Keratinocyte (primary cell): Measurements from ENCODE around the gene ZNF516. TPM values are rescaled to one million over a fixed set of nuclear protein-coding genes. Genes with fewer than 3 reads are reported as not detected.

Source experiments
- DNase-seq: peaks from one replicate; pipeline ENCODE4 v3.0.0-alpha.2; 2011; ENCODE audit warnings: low read depth, missing footprints, low spot score
- FAIRE-seq: peaks from 2 replicates; lab custom pipeline; 2011; peaks lifted over from hg19 to GRCh38; lab: Jason Lieb, UNC
- H2AFZ ChIP-seq: 2 replicates; pipeline ENCODE4 v1.6.0; 2012; ENCODE audit warnings: low read length, control low read depth, inconsistent platforms; ENCODE audit not compliant: control insufficient read depth
- H3K27ac ChIP-seq: 2 replicates; pipeline ENCODE4 v1.5.1; 2011; ENCODE audit warnings: low read length; ENCODE audit not compliant: control insufficient read depth, insufficient read depth
- H3K27me3 ChIP-seq: 3 replicates; pipeline ENCODE4 v1.6.0; 2011; ENCODE audit warnings: low read length; ENCODE audit not compliant: control insufficient read depth, insufficient read depth; ENCODE audit errors: extremely low read depth
- H3K36me3 ChIP-seq, 2 experiments: 2 replicates in 1 of 2; 3 replicates in 1 of 2; pipeline ENCODE4 v1.5.1; 2011; ENCODE audit warnings: low read length in 2 of 2, mild to moderate bottlenecking in 1 of 2; ENCODE audit not compliant: control insufficient read depth in 2 of 2, insufficient read depth in 2 of 2; ENCODE audit errors: extremely low read depth in 1 of 2
- H3K4me1 ChIP-seq: 3 replicates; pipeline ENCODE4 v1.5.1; 2011; ENCODE audit warnings: low read length; ENCODE audit not compliant: control insufficient read depth, insufficient read depth; ENCODE audit errors: extremely low read depth
- H3K4me2 ChIP-seq: 3 replicates; pipeline ENCODE4 v1.6.0; 2011; ENCODE audit warnings: low read depth, low read length; ENCODE audit not compliant: control insufficient read depth, insufficient read depth; ENCODE audit errors: extremely low read depth
- H3K4me3 ChIP-seq, 3 experiments: fragments of 200-600 bp in 1 of 3; sonication (generic) in 1 of 3; 2 replicates in 2 of 3; 3 replicates in 1 of 3; pipeline ENCODE4 v1.5.1; 2011 to 2016; ENCODE audit warnings: low read length in 3 of 3, mild to moderate bottlenecking in 3 of 3, control low read depth in 2 of 3, inconsistent platforms in 1 of 3, low read depth in 1 of 3, mixed read lengths in 1 of 3, mixed run types in 1 of 3, moderate library complexity in 1 of 3; ENCODE audit not compliant: control insufficient read depth in 2 of 3, insufficient read depth in 2 of 3; ENCODE audit errors: extremely low read depth in 1 of 3
- H3K79me2 ChIP-seq: 2 replicates; pipeline ENCODE4 v1.6.0; 2012; ENCODE audit warnings: low read length; ENCODE audit not compliant: control insufficient read depth, insufficient read depth
- H3K9ac ChIP-seq: 3 replicates; pipeline ENCODE4 v1.6.0; 2011; ENCODE audit warnings: low read length; ENCODE audit not compliant: control insufficient read depth, insufficient read depth; ENCODE audit errors: extremely low read depth
- H3K9me1 ChIP-seq: 3 replicates; pipeline ENCODE4 v1.6.0; 2011; ENCODE audit warnings: low read length; ENCODE audit not compliant: control insufficient read depth, insufficient read depth; ENCODE audit errors: extremely low read depth
- H3K9me3 ChIP-seq: 2 replicates; pipeline ENCODE4 v1.5.1; 2012; ENCODE audit warnings: low read depth, low read length; ENCODE audit not compliant: control insufficient read depth
- H4K20me1 ChIP-seq: 3 replicates; pipeline ENCODE4 v1.6.0; 2011; ENCODE audit warnings: low read length; ENCODE audit not compliant: control insufficient read depth, insufficient read depth; ENCODE audit errors: extremely low read depth
- CTCF ChIP-seq, 3 experiments: IDR thresholded peaks in 1 of 3; conservative IDR thresholded peaks in 1 of 3; optimal IDR thresholded peaks in 1 of 3; 2 replicates in 2 of 3; 3 replicates in 1 of 3; pipeline versions ENCODE3 to v1.5.1; 2011; ENCODE audit warnings: low read length in 3 of 3, mild to moderate bottlenecking in 3 of 3, moderate library complexity in 2 of 3, control low read depth in 1 of 3, inconsistent platforms in 1 of 3; ENCODE audit not compliant: insufficient read depth in 2 of 3; ENCODE audit errors: extremely low read depth in 1 of 3
- EZH2 ChIP-seq: IDR thresholded peaks from one replicate; pipeline ENCODE4 v1.6.1; 2012; ENCODE audit warnings: inconsistent platforms, mild to moderate bottlenecking, low read length, moderate library complexity
- dilution Hi-C: fragments of 300-500 bp; cut with MboI; formaldehyde crosslinking; loops from one replicate; pipeline ENCODE4 v1.7.0; 2020; ENCODE audit warnings: low sequenced_read_pairs; ENCODE audit not compliant: extremely low pct_ligation_motif_present
- polyA plus RNA-seq, 5 experiments: library from polyadenylated mRNA; depleted of rRNA in 3 of 5; stranded (reverse) in 3 of 5; stranded (forward) in 1 of 5; unstranded in 1 of 5; fragments of >200 nt; gene quantifications; 1 replicate in 1 of 5; 2 replicates in 3 of 5; 3 replicates in 1 of 5; pipeline versions ENCODE4 v1.2.1 to v1.2.3, GENCODE V29; 2011 to 2012; ENCODE audit warnings: missing spikeins in 2 of 5, low read depth in 1 of 5, low replicate concordance in 1 of 5

The ZNF516 gene
- polyA plus RNA-seq, 1 donor (not counting 4 experiments of a cell fraction or from before 2014, with no cell fraction given) = 9.3 TPM

DNA sequence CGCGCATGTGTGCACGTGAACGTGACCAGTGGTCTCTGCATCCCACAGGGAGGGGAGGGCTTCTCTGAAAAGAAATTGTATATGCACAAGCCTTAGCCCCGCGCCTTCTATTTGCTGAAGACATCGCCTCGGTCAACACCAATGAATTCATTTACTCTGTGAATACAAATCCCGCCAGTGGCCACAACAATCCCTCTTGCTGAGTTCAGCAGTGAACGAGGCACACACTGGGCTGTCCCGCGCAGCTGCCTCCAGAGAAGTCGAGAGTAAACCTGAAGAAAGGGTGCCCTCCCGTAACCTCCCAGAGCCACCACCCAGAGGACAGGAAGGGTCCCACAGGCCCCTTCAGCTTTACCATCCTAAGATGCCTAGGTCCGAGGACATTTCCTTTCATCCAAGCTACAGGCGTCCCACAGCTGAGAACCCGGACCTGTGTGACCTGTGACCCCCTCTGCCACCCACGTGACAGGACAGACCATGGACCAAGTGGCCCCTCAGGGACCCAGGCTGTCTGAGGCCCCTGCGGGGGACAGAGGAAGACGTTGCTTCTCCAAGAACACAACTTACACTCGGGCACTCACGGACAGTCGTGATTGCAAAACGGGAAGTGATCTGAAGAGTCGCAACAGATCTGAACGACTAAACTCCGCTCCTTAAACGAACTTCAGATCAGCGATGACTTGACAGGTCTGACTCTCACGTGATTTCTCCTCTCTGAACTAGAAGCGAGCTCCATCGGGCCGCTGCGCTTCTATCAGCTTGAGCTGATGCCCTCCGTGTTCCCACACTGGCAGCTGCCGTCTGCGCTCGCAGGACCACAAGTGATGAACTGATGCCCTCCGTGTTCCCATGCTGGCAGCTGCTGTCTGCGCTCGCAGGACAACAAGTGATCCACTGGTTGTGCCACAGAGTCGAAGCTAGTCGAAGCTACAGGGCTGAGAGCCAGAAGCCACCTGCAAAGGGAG lies 92.7 kb downstream of the ZNF516 start:
- peaks cover 25% of the 10 kb centered on the region for H3K79me2 ChIP-seq
- H3K4me1 ChIP-seq = peaks cover 3% of the 10 kb centered on the region
- dilution Hi-C loops = no loop called here
- no peaks in the 10 kb centered on the region for H3K9me1 ChIP-seq
- no peak overlapping the region for H3K9ac ChIP-seq
- no peaks in the 10 kb centered on the region for H3K9me3 ChIP-seq
- H3K4me2 ChIP-seq = no peak overlapping the region
- TF ChIP-seq EZH2 = no peak
- no peak for TF ChIP-seq CTCF (optimal IDR thresholded peaks at IDR 0.05 in 1 of 3, IDR thresholded peaks at IDR 0.05 in 1 of 3, conservative IDR thresholded peaks at IDR 0.05 in 1 of 3; ENCODE audit: extremely low read depth in 1 of 3, insufficient read depth in 2 of 3, low read length in 3 of 3)
- peaks cover 11% of the 10 kb centered on the region for H4K20me1 ChIP-seq
- no peak for DNase-seq
- H3K27me3 ChIP-seq = no peaks in the 10 kb centered on the region
- no peak overlapping the region for H2AFZ ChIP-seq
- no peak overlapping the region for H3K4me3 ChIP-seq
- H3K27ac ChIP-seq = no peak overlapping the region
- no peak for FAIRE-seq
- H3K36me3 ChIP-seq = peaks cover 0 to 16% of the 10 kb centered on the region in 2 experiments

- Histone ChIP-seq H3K27me3 (no peaks in the 10 kb centered on the region), H3K4me3 (no peak overlapping the region), H2AFZ (no peak overlapping the region), H3K9me1 (no peaks in the 10 kb centered on the region), H3K79me2 (peaks cover 27% of the 10 kb centered on the region), H3K9me3 (no peaks in the 10 kb centered on the region), H3K4me1 (peaks cover 3% of the 10 kb centered on the region), H3K9ac (no peak overlapping the region), H3K27ac (no peak overlapping the region), H4K20me1 (peaks cover 11% of the 10 kb centered on the region), H3K4me2 (no peak overlapping the region), H3K36me3 (peaks cover 0 to 11% of the 10 kb centered on the region in 2 experiments)
- TF ChIP-seq EZH2 = no peak
- no peak for TF ChIP-seq CTCF (optimal IDR thresholded peaks at IDR 0.05 in 1 of 3, IDR thresholded peaks at IDR 0.05 in 1 of 3, conservative IDR thresholded peaks at IDR 0.05 in 1 of 3; ENCODE audit: extremely low read depth in 1 of 3, insufficient read depth in 2 of 3, low read length in 3 of 3)
- dilution Hi-C loops = no loop called here
- DNase-seq (no peak), FAIRE-seq (no peak)
These were observed 93.5 kb downstream of the ZNF516 start for GRCh38 chr18:76401498-76401897.
